ENCODE results near the gene BSDC1. TPM values are rescaled to one million over a fixed set of nuclear protein-coding genes. Genes with fewer than 3 reads are reported as not detected.

BSDC1 gene
- total RNA-seq, 1 experiment from 2014 or later = 44.3 TPM

- no peak for TF ChIP-seq AFF4 (CRISPR knock-in tag; IDR thresholded peaks at IDR 0.05; ENCODE audit: borderline replicate concordance)
These were observed 51.5 kb downstream of the BSDC1 start (continued) for GRCh38 chr1:32342704-32343103.

DNA sequence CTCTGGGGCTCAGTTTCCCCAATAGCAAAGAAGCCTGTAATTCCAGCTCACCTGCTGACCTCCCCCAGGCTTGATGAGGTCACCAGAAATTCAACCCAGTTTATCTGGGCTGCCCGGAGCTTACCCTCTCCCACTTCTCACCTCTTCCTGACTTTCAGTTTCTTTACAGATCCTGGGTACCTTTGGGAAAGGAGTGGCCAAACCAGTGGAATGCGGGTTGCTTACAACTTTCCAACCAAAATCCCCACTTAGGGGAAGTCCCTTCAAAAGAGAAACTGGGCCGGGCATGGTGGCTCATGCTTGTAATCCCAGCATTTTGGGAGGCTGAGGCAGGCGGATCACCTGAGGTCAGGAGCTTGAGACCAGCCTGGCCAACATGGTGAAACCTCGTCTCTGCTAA, 52.3 kb downstream of the BSDC1 start:
- no peak for ATAC-seq

GRCh38 chr1:32341186-32341757, 53.0 kb downstream of the BSDC1 start:
- ATAC-seq (no peak), DNase-seq (ENCODE audit: low spot score) (no peak)
- Mint-ChIP-seq H3K27ac (no peak overlapping the region), H3K27me3 (ENCODE audit: low read depth) (peaks cover 22% of the 10 kb centered on the region), H3K36me3 (no peaks in the 10 kb centered on the region), H3K4me1 (peaks cover 19% of the 10 kb centered on the region), H3K9me3 (no peaks in the 10 kb centered on the region), H3K4me3 (no peak overlapping the region)
- CTCF ChIA-PET = interaction anchor here (0.6 to 2.2 kb wide), 3 partner anchors 10 to 105 kb away, joined by 3 to 21 read pairs (median 4); no protein-coding TSS in a partner anchor
- TF ChIP-seq AFF4 (CRISPR knock-in tag; IDR thresholded peaks at IDR 0.05; ENCODE audit: borderline replicate concordance) (no peak), ATF1 (CRISPR knock-in tag; IDR thresholded peaks at IDR 0.05) (no peak), IRF1 (CRISPR knock-in tag; IDR thresholded peaks at IDR 0.05) (no peak), FOXP1 (CRISPR knock-in tag; IDR thresholded peaks at IDR 0.05; ENCODE audit: borderline replicate concordance) (no peak), ZNF423 (CRISPR knock-in tag; IDR thresholded peaks at IDR 0.05) (no peak), MXD4 (CRISPR knock-in tag; IDR thresholded peaks at IDR 0.05; ENCODE audit: borderline replicate concordance) (no peak), NFE2L1 (CRISPR knock-in tag; IDR thresholded peaks at IDR 0.05) (no peak), JAZF1 (CRISPR knock-in tag; IDR thresholded peaks at IDR 0.05) (no peak)
- TF ChIP-seq, protein P1, sequence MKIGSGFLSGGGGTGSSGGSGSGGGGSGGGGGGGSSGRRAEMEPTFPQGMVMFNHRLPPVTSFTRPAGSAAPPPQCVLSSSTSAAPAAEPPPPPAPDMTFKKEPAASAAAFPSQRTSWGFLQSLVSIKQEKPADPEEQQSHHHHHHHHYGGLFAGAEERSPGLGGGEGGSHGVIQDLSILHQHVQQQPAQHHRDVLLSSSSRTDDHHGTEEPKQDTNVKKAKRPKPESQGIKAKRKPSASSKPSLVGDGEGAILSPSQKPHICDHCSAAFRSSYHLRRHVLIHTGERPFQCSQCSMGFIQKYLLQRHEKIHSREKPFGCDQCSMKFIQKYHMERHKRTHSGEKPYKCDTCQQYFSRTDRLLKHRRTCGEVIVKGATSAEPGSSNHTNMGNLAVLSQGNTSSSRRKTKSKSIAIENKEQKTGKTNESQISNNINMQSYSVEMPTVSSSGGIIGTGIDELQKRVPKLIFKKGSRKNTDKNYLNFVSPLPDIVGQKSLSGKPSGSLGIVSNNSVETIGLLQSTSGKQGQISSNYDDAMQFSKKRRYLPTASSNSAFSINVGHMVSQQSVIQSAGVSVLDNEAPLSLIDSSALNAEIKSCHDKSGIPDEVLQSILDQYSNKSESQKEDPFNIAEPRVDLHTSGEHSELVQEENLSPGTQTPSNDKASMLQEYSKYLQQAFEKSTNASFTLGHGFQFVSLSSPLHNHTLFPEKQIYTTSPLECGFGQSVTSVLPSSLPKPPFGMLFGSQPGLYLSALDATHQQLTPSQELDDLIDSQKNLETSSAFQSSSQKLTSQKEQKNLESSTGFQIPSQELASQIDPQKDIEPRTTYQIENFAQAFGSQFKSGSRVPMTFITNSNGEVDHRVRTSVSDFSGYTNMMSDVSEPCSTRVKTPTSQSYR (CRISPR knock-in tag; IDR thresholded peaks at IDR 0.05) = no peak
- TF ChIP-seq, protein P2, sequence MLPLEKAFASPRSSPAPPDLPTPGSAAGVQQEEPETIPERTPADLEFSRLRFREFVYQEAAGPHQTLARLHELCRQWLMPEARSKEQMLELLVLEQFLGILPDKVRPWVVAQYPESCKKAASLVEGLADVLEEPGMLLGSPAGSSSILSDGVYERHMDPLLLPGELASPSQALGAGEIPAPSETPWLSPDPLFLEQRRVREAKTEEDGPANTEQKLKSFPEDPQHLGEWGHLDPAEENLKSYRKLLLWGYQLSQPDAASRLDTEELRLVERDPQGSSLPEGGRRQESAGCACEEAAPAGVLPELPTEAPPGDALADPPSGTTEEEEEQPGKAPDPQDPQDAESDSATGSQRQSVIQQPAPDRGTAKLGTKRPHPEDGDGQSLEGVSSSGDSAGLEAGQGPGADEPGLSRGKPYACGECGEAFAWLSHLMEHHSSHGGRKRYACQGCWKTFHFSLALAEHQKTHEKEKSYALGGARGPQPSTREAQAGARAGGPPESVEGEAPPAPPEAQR (CRISPR knock-in tag; IDR thresholded peaks at IDR 0.05) = no peak
- POLR2A ChIA-PET = interaction anchor here (1.1 kb wide), 1 partner anchor 10 kb away, joined by 4 read pairs; no protein-coding TSS in a partner anchor

More for the DNA sequence above, 52.3 kb downstream of the BSDC1 start:
- Mint-ChIP-seq H3K27me3 (ENCODE audit: low read depth) (peaks cover 26% of the 10 kb centered on the region), H3K27ac (no peak overlapping the region), H3K9me3 (no peaks in the 10 kb centered on the region), H3K4me1 (peaks cover 16% of the 10 kb centered on the region), H3K36me3 (no peaks in the 10 kb centered on the region), H3K4me3 (no peak overlapping the region)
- TF ChIP-seq RORB (CRISPR knock-in tag; IDR thresholded peaks at IDR 0.05) = no peak
- CTCF ChIA-PET = interaction anchor here (0.6 to 2.2 kb wide), 3 partner anchors 10 to 105 kb away, joined by 3 to 21 read pairs (median 4); no protein-coding TSS in a partner anchor
- no peak for DNase-seq (ENCODE audit: low spot score)
- POLR2A ChIA-PET = interaction anchor here (0.5 to 1.1 kb wide), 2 partner anchors 10 to 301 kb away, joined by 3 to 4 read pairs; no protein-coding TSS in a partner anchor
